Trophoblast cell (in vitro differentiated cells and primary cell): ENCODE data around the gene SH3BGR.
A peak's percentile ranks its signal among the peaks of the same experiment; 100 is the strongest.

Source experiments
- DNase-seq, 2 donors: peaks; one replicate each; pipeline ENCODE4 v3.0.0-alpha.2; 2016
- H2AFZ ChIP-seq: 2 replicates; pipeline ENCODE4 v1.6.1; 2013; ENCODE audit warnings: low read length, moderate library complexity, mild to moderate bottlenecking; ENCODE audit not compliant: insufficient read depth, poor library complexity
- H2AK5ac ChIP-seq: 2 replicates; pipeline ENCODE4 v1.6.1; 2013; ENCODE audit warnings: mild to moderate bottlenecking, low read length
- H2BK120ac ChIP-seq: 2 replicates; pipeline ENCODE4 v1.6.1; 2013; ENCODE audit warnings: low read length, mild to moderate bottlenecking, moderate library complexity; ENCODE audit not compliant: insufficient read depth, poor library complexity
- H2BK12ac ChIP-seq: 2 replicates; pipeline ENCODE4 v1.6.1; 2013; ENCODE audit warnings: mild to moderate bottlenecking, low read length, moderate library complexity
- H2BK5ac ChIP-seq: 2 replicates; pipeline ENCODE4 v1.6.1; 2013; ENCODE audit warnings: low read length, low read depth, moderate library complexity, mild to moderate bottlenecking; ENCODE audit not compliant: poor library complexity
- H3K14ac ChIP-seq: 2 replicates; pipeline ENCODE4 v1.6.1; 2013; ENCODE audit warnings: mild to moderate bottlenecking, low read length
- H3K18ac ChIP-seq: 2 replicates; pipeline ENCODE4 v1.6.1; 2013; ENCODE audit warnings: mild to moderate bottlenecking, low read length
- H3K23ac ChIP-seq: 2 replicates; pipeline ENCODE4 v1.6.1; 2013; ENCODE audit warnings: low read length
- H3K27ac ChIP-seq: 2 replicates; pipeline ENCODE4 v1.5.1; 2013; ENCODE audit warnings: low read depth, mild to moderate bottlenecking, inconsistent platforms, low read length, moderate library complexity
- H3K27me3 ChIP-seq: 2 replicates; pipeline ENCODE4 v1.6.1; 2013; ENCODE audit warnings: inconsistent platforms, mild to moderate bottlenecking, low read length, moderate library complexity; ENCODE audit not compliant: insufficient read depth
- H3K36me3 ChIP-seq, 2 experiments: 1 replicate in 1 of 2; 2 replicates in 1 of 2; pipeline ENCODE4 v1.6.1; 2013; ENCODE audit warnings: low read length in 2 of 2, mild to moderate bottlenecking in 2 of 2, moderate library complexity in 1 of 2; ENCODE audit not compliant: insufficient read depth in 2 of 2, control insufficient read depth in 1 of 2
- H3K4ac ChIP-seq: 2 replicates; pipeline ENCODE4 v1.6.1; 2013; ENCODE audit warnings: low read depth, mild to moderate bottlenecking, low read length, moderate library complexity
- H3K4me1 ChIP-seq, 2 experiments: 1 replicate in 1 of 2; 2 replicates in 1 of 2; pipeline ENCODE4 v1.6.1; 2013; ENCODE audit warnings: low read length in 2 of 2, mild to moderate bottlenecking in 2 of 2, moderate library complexity in 1 of 2; ENCODE audit not compliant: insufficient read depth in 2 of 2, control insufficient read depth in 1 of 2
- H3K4me2 ChIP-seq: 2 replicates; pipeline ENCODE4 v1.6.1; 2013; ENCODE audit warnings: inconsistent platforms, mild to moderate bottlenecking, low read length, moderate library complexity
- H3K4me3 ChIP-seq: 2 replicates; pipeline ENCODE4 v1.5.1; 2013; ENCODE audit warnings: mild to moderate bottlenecking, low read depth, low read length, inconsistent platforms
- H3K79me1 ChIP-seq: one replicate; pipeline ENCODE4 v1.6.1; 2013; ENCODE audit warnings: low read length
- H3K79me2 ChIP-seq: 2 replicates; pipeline ENCODE4 v1.6.1; 2013; ENCODE audit warnings: low read length, mild to moderate bottlenecking; ENCODE audit not compliant: control insufficient read depth, insufficient read depth, poor library complexity
- H3K9ac ChIP-seq: 2 replicates; pipeline ENCODE4 v1.6.1; 2013; ENCODE audit warnings: mild to moderate bottlenecking, low read length
- H3K9me3 ChIP-seq: 2 replicates; pipeline ENCODE4 v1.6.1; 2013; ENCODE audit warnings: low read depth, mild to moderate bottlenecking, control low read depth, inconsistent platforms, low read length; ENCODE audit not compliant: insufficient read depth
- H4K12ac ChIP-seq: 2 replicates; pipeline ENCODE4 v1.6.1; 2013; ENCODE audit warnings: low read depth, mild to moderate bottlenecking, low read length, moderate library complexity
- H4K8ac ChIP-seq: 2 replicates; pipeline ENCODE4 v1.6.1; 2013; ENCODE audit warnings: low read depth, mild to moderate bottlenecking, low read length, moderate library complexity
- H4K91ac ChIP-seq: one replicate; pipeline ENCODE4 v1.6.1; 2013; ENCODE audit warnings: low read depth, mild to moderate bottlenecking, low read length, moderate library complexity
- WGBS: extraction: QIAGEN DNeasy Blood & Tissue Kit; methylation state at CpG from one replicate; pipeline ENCODE4 v1.1.7; 2013; ENCODE audit warnings: missing lambda C conversion rate; ENCODE audit not compliant: insufficient read length, insufficient coverage; ENCODE audit errors: extremely low coverage; 5-methylcytosine and 5-hydroxymethylcytosine counted together

SH3BGR gene

DNA sequence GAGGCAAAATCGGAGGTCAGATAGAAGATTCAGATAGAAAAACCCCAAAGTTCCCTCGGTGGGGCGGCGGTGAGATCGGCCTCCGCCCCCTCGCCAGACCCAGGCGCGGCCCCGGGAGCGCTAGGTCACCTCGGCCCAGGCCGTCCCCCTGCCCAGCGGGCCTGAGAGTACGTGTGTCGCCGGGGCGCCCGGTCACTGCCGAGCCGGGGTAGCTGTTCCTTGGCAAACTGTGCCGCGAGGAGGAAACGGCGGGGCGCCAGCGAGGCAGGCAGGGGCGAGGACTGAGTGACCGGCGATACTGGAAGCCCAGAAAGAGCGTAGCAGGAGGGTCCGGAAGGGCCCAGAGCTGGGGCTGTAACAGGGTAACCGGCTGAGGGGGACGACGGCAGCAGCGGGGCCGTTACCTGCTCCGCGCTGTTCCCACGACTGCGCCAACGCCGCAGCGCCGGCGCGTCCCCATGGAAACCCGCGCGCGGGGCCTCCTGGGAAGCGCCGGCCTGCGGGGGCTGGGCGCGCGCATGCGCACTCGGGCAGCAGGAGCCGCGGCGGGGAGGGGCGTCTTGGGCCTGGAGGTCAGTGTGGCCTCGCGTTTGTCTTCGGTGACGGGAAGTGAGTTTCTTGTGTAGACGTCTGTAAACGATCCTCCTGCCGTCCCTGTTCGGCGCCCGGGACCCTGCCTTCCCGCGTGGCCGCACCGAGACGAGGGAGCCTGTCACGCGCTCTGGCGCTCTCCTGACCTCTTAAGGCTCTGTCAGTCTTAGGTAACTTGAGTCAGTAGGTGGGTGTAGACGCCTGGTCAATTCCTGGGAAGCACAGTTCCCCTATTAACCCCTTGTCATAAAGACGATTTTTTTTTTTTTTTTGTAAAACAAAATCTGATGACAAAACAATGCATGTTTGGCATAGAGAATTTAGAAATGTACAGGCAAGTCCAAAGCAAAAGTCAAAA lies 6.2 kb upstream of the SH3BGR start, which contains the start of gene LCA5L:
Gene LCA5L, minus strand, starts transcription at position 458 of the 949 bp plus-strand sequence. CDS start 17,285 bp downstream, outside the sequence.
- H3K27ac ChIP-seq, result peak within 1 kb of the TSS; percentile 83
- peak within 1 kb of the TSS; percentile 81 for H4K12ac ChIP-seq
- H2AFZ ChIP-seq, result peak within 1 kb of the TSS; percentile 76
- peak within 1 kb of the TSS; percentile 94 for H4K8ac ChIP-seq
- H2AK5ac ChIP-seq, result peak within 1 kb of the TSS; percentile 51
- H4K91ac ChIP-seq, result peak within 1 kb of the TSS; percentile 89
- DNase-seq, result peak; percentile 95 to 98
- peak within 1 kb of the TSS; percentile 93 for H3K14ac ChIP-seq
- H3K23ac ChIP-seq, result no peak within 1 kb of the TSS
- no peaks in the 10 kb centered on the region for H3K36me3 ChIP-seq
- no CpG with 5 or more reads among the region's 83 CpGs for WGBS
- H2BK5ac ChIP-seq, result peak within 1 kb of the TSS; percentile 75
- peak within 1 kb of the TSS; percentile 79 for H2BK120ac ChIP-seq
- H3K4me3 ChIP-seq, result peak within 1 kb of the TSS; percentile 82
- peaks cover 4 to 5% of the 10 kb centered on the region in 2 experiments for H3K4me1 ChIP-seq
- no peaks in the 10 kb centered on the region for H3K9me3 ChIP-seq
- peak within 1 kb of the TSS; percentile 93 for H3K4me2 ChIP-seq
- no peaks in the 10 kb centered on the region for H3K27me3 ChIP-seq
- no peak within 1 kb of the TSS for H2BK12ac ChIP-seq
- peak within 1 kb of the TSS; percentile 87 for H3K9ac ChIP-seq
- peak within 1 kb of the TSS; percentile 49 for H3K4ac ChIP-seq
- peak within 1 kb of the TSS; percentile 84 for H3K18ac ChIP-seq
- H3K79me1 ChIP-seq, result peaks cover 6% of the 10 kb centered on the region
- H3K79me2 ChIP-seq, result peaks cover 5% of the 10 kb centered on the region

DNA sequence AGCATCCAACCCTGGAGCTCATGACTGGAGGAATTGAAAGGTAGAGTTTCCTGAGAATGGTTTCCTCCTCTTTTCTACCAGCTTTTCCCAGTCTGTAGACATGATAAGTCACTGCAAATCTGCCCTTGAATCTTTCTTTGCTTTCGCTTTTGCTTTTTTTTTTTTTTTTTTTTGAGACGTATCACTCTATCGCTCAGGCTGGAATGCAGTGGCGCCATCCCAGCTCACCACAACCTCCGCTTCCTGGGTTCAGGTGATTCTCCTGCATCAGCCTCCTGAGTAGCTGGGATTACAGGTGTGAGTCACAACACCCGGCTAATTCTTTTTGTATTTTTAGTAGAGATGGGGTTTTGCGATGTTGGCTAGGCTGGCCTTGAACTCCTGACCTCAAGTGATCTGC lies 4.5 kb upstream of the SH3BGR start:
- H3K27ac ChIP-seq, result no peak overlapping the region
- no peak overlapping the region for H2BK5ac ChIP-seq
- H3K36me3 ChIP-seq, result no peaks in the 10 kb centered on the region
- no peak for DNase-seq
- H3K18ac ChIP-seq, result no peak overlapping the region
- no peak overlapping the region for H4K12ac ChIP-seq
- no peak overlapping the region for H2BK12ac ChIP-seq
- H3K27me3 ChIP-seq, result no peaks in the 10 kb centered on the region
- H3K4ac ChIP-seq, result no peak overlapping the region
- no peak overlapping the region for H3K14ac ChIP-seq
- peaks cover 5% of the 10 kb centered on the region for H3K79me2 ChIP-seq
- H2BK120ac ChIP-seq, result no peak overlapping the region
- no peak overlapping the region for H2AFZ ChIP-seq
- H3K79me1 ChIP-seq, result peaks cover 6% of the 10 kb centered on the region
- no peak overlapping the region for H3K4me3 ChIP-seq
- H4K8ac ChIP-seq, result no peak overlapping the region
- no peaks in the 10 kb centered on the region for H3K9me3 ChIP-seq
- H3K9ac ChIP-seq, result no peak overlapping the region
- H2AK5ac ChIP-seq, result no peak overlapping the region
- no peak overlapping the region for H3K4me2 ChIP-seq
- peaks cover 7 to 8% of the 10 kb centered on the region in 2 experiments for H3K4me1 ChIP-seq
- no peak overlapping the region for H4K91ac ChIP-seq
- no peak overlapping the region for H3K23ac ChIP-seq
- no CpG with 5 or more reads among the region's 7 CpGs for WGBS

DNA sequence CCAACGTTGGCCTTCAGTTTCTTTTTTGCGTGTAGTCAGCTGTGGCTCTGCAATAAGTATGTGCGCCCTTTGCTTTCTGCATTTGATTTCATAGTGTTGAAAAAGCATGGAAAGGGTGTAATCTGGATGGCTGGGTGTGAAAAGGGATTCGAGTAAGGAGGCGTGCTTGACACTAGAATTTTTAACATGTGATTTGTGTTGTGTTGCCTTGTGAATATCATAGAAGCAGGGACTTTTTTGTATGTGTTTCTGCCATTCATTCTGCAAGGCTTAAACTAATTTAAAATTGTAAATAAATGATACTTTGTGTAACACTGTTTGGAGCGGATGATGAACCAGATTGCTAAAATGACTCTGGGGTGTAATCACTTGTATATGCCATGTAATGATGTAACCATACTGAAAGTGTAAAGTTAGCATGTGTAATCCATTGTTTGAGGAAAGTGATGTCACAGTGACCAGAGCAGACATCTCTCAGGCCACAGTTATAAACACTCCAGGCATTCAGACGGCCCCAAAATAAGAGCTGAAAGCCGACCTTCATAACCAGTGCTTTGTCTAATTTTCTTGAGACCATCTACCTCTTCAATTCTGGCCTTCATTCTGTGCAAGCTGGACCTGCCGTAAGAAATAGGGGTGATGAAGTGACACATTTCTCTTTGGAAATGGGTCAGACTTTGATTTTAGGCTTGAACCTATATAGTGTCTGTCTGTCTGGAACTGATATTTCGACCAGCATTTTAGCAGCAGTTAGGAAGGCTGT lies 618 bp downstream of the SH3BGR start:
- Histone ChIP-seq H3K79me1 (no peaks in the 10 kb centered on the region), H3K9ac (no peak overlapping the region), H3K9me3 (no peaks in the 10 kb centered on the region), H4K8ac (no peak overlapping the region), H3K27ac (no peak overlapping the region), H3K4me2 (no peak overlapping the region), H2AFZ (no peak overlapping the region), H2BK120ac (no peak overlapping the region), H3K36me3 (no peaks in the 10 kb centered on the region), H2BK5ac (no peak overlapping the region), H2BK12ac (no peak overlapping the region), H3K18ac (no peak overlapping the region), H3K4ac (no peak overlapping the region), H4K12ac (no peak overlapping the region), H4K91ac (no peak overlapping the region), H3K27me3 (no peaks in the 10 kb centered on the region), H3K79me2 (no peaks in the 10 kb centered on the region), H3K14ac (no peak overlapping the region), H3K4me1 (peaks cover 2 to 4% of the 10 kb centered on the region in 2 experiments), H3K4me3 (no peak overlapping the region), H3K23ac (no peak overlapping the region), H2AK5ac (no peak overlapping the region)
- DNase-seq, result no peak
- WGBS, result no CpG with 5 or more reads among the region's 10 CpGs

DNA sequence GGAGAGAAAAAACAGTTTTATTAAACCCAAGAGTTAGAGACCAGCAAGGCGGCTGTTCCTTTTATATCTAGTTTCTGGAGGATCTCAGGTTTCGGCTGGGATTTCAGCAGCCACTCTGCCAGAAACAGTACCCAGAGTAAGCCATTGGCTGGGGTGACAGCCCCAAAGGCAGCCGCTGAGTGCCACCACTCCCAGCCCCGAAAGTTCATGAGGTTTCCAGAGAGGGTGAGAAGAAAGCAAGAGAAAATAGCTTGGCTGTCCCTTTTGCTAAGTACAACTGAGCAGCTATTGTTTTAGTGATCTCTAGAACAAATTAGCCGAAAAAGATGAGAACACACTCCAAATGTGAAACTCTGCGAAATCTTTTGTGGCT lies 1.2 kb downstream of the SH3BGR start:
- Histone ChIP-seq H2AK5ac (no peak overlapping the region), H3K27ac (no peak overlapping the region), H3K79me1 (no peaks in the 10 kb centered on the region), H4K91ac (no peak overlapping the region), H3K4me2 (no peak overlapping the region), H3K36me3 (no peaks in the 10 kb centered on the region), H2BK12ac (no peak overlapping the region), H2AFZ (no peak overlapping the region), H3K4me3 (no peak overlapping the region), H4K12ac (no peak overlapping the region), H3K4ac (no peak overlapping the region), H3K18ac (no peak overlapping the region), H3K14ac (no peak overlapping the region), H4K8ac (no peak overlapping the region), H2BK5ac (no peak overlapping the region), H3K23ac (no peak overlapping the region), H3K9me3 (no peaks in the 10 kb centered on the region), H3K27me3 (no peaks in the 10 kb centered on the region), H3K4me1 (peaks cover 2 to 4% of the 10 kb centered on the region in 2 experiments), H2BK120ac (no peak overlapping the region), H3K9ac (no peak overlapping the region), H3K79me2 (no peaks in the 10 kb centered on the region)
- WGBS, result no CpG with 5 or more reads among the region's 6 CpGs
- DNase-seq, result no peak
